Measurements from ENCODE around the gene NEK2. TPM values are rescaled to one million over a fixed set of nuclear protein-coding genes. Genes with fewer than 3 reads are reported as not detected.
"Not testable (repeated sequence)": the region's sequence is repeated elsewhere in the genome, so short reads cannot be mapped to it uniquely, and the experiment has no call there.

Gene NEK2
- total and polyA plus RNA-seq, 10 donors, result 0.38 to 5.5 (median 2.0) TPM

- Histone ChIP-seq H3K27me3 (replicated peaks in 1 of 7) (no peaks in the 10 kb centered on the region), H3K4me3 (no peak overlapping the region), H3K36me3 (no peaks in the 10 kb centered on the region), H3K27ac (peak overlapping the region in 7 of 8 donors; percentile 30 to 76 (median 66)), H3K4me1 (peaks cover 0 to 25% (median 12%) of the 10 kb centered on the region in 6 donors), H3K9me3 (no peaks in the 10 kb centered on the region)
- DNase-seq, result no peak
- TF ChIP-seq POLR2A (IDR thresholded peaks at IDR 0.05) (no peak), POLR2AphosphoS5 (IDR thresholded peaks at IDR 0.05) (no peak), CTCF (IDR thresholded peaks at IDR 0.05 in 8 of 11, conservative IDR thresholded peaks at IDR 0.05 in 3 of 11) (no peak)
- 86 to 94% (median 92%) methylated on average over 3 to 4 of the region's 4 CpGs for WGBS, 5 donors
- intact Hi-C loops (cut with DNase I; ENCODE audit: low total_unique reads), result no loop called here
Observed at GRCh38 chr1:211647711-211648121, 27.7 kb downstream of the NEK2 start.

GRCh38 chr1:211646566-211646965 lies 28.9 kb downstream of the NEK2 start:
- no peaks in the 10 kb centered on the region for H3K36me3 ChIP-seq
- no peak overlapping the region for H3K4me3 ChIP-seq
- H3K27ac ChIP-seq, result no peak overlapping the region
- 87 to 100% (median 93%) methylated on average over 1 of the region's 1 CpG for WGBS, 5 donors
- no peak for DNase-seq
- intact Hi-C loops (cut with DNase I; ENCODE audit: low total_unique reads), result no loop called here
- H3K4me1 ChIP-seq, result peaks cover 0 to 25% (median 12%) of the 10 kb centered on the region in 6 donors
- H3K27me3 ChIP-seq (replicated peaks in 1 of 7), result no peaks in the 10 kb centered on the region
- H3K9me3 ChIP-seq, result no peaks in the 10 kb centered on the region
- TF ChIP-seq POLR2A (IDR thresholded peaks at IDR 0.05) (no peak), CTCF (IDR thresholded peaks at IDR 0.05 in 8 of 11, conservative IDR thresholded peaks at IDR 0.05 in 3 of 11) (no peak), POLR2AphosphoS5 (IDR thresholded peaks at IDR 0.05) (no peak)

- WGBS, 5 donors, result 91 to 94% (median 93%) methylated on average over 5 of the region's 5 CpGs
- DNase-seq, result not testable (repeated sequence)
Observed at GRCh38 chr1:211645601-211646000, 29.8 kb downstream of the NEK2 start.

GRCh38 chr1:211644653-211645052 lies 30.8 kb downstream of the NEK2 start:
- TF ChIP-seq CTCF (IDR thresholded peaks at IDR 0.05 in 8 of 11, conservative IDR thresholded peaks at IDR 0.05 in 3 of 11) (no peak), POLR2AphosphoS5 (IDR thresholded peaks at IDR 0.05) (no peak), POLR2A (IDR thresholded peaks at IDR 0.05) (no peak)
- no peak for DNase-seq
- Histone ChIP-seq H3K27me3 (replicated peaks in 1 of 7) (no peaks in the 10 kb centered on the region), H3K27ac (peak overlapping the region in 1 of 8 donors; percentile 76), H3K4me1 (peaks cover 0 to 25% (median 12%) of the 10 kb centered on the region in 6 donors), H3K9me3 (no peaks in the 10 kb centered on the region), H3K4me3 (no peak overlapping the region), H3K36me3 (no peaks in the 10 kb centered on the region)
- 83 to 97% (median 92%) methylated on average over 2 of the region's 2 CpGs for WGBS, 5 donors
- intact Hi-C loops (cut with DNase I; ENCODE audit: low total_unique reads), result loop anchor here (5.0 kb wide), 1 partner anchor 67 kb away; the partner anchor contains the start of gene SLC30A1

More at GRCh38 chr1:211645601-211646000, 29.8 kb downstream of the NEK2 start:
- H3K4me1 ChIP-seq, result peaks cover 0 to 25% (median 12%) of the 10 kb centered on the region in 6 donors
- H3K9me3 ChIP-seq; H3K27me3 ChIP-seq (replicated peaks in 1 of 7); H3K36me3 ChIP-seq; intact Hi-C loops (cut with DNase I; ENCODE audit: low total_unique reads); H3K4me3 ChIP-seq; H3K27ac ChIP-seq: not testable (repeated sequence)

Measured in spleen (tissue), 11 donors.